Activated naive CD4-positive, alpha-beta T cell treated with anti-CD3 and anti-CD28 coated beads, Interleukin-2, amount 50 U/mL, for 24 hours (primary cell): Measurements from ENCODE around the gene FBXO24.

Experiments
- H3K27ac Mint-ChIP-seq: one replicate; pipeline ENCODE4 v1.8.0; 2021; ENCODE audit warnings: mild to moderate bottlenecking, mixed read lengths
- H3K27me3 Mint-ChIP-seq: one replicate; pipeline ENCODE4 v1.8.0; 2021; ENCODE audit warnings: mixed read lengths
- H3K36me3 Mint-ChIP-seq: one replicate; pipeline ENCODE4 v1.8.0; 2021; ENCODE audit warnings: mixed read lengths
- H3K4me1 Mint-ChIP-seq: one replicate; pipeline ENCODE4 v1.8.0; 2021; ENCODE audit warnings: mixed read lengths
- H3K4me3 Mint-ChIP-seq: one replicate; pipeline ENCODE4 v1.8.0; 2021; ENCODE audit warnings: mild to moderate bottlenecking, mixed read lengths
- H3K9me3 Mint-ChIP-seq: one replicate; pipeline ENCODE4 v1.8.0; 2021; ENCODE audit warnings: mixed read lengths

Gene FBXO24

DNA sequence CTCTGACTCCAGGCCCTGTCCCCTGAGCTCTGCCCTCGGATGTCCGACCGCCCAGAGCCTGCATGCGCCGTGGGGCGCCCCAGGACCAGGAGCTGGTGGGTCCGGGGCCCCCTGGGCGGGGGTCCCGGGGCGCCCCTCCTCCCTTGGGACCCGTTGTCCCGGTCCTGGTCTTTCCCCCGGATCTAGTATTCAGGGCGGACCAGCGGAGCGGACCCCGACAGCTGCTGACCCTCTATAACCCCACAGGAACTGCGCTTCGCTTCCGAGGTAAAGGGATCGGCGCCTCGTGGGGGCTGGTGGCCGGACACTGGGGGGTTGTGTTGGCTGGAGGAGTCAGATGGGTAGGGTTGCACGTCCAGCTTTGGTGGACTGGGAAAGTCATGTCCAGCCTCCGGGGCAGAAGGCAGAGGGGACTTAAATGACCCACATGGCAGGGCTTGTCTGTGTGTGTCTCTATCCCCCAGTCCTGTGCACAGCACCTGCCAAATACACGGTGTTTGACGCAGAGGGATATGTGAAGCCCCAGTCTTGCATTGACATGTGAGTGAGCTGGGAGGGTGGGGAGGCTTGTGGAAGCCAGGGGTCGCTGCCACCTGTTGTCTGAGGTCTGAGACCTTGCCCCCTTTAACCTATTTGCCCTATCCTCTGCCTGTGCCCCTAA is 26.7 kb downstream of the FBXO24 start:
- Mint-ChIP-seq H3K4me1 (peaks cover 24% of the 10 kb centered on the region), H3K27ac (no peak overlapping the region), H3K36me3 (no peaks in the 10 kb centered on the region), H3K9me3 (no peaks in the 10 kb centered on the region), H3K4me3 (peak overlapping the region; percentile 84), H3K27me3 (no peaks in the 10 kb centered on the region)

- Mint-ChIP-seq H3K27ac (no peak overlapping the region), H3K4me1 (peaks cover 24% of the 10 kb centered on the region), H3K4me3 (peak overlapping the region; percentile 84), H3K27me3 (no peaks in the 10 kb centered on the region), H3K9me3 (no peaks in the 10 kb centered on the region), H3K36me3 (no peaks in the 10 kb centered on the region)
Observed at GRCh38 chr7:100613412-100614175, 27.5 kb downstream of the FBXO24 start.

GRCh38 chr7:100614308-100614861 is 28.3 kb downstream of the FBXO24 start:
- Mint-ChIP-seq H3K27me3 (no peaks in the 10 kb centered on the region), H3K36me3 (no peaks in the 10 kb centered on the region), H3K4me3 (no peak overlapping the region), H3K27ac (no peak overlapping the region), H3K9me3 (no peaks in the 10 kb centered on the region), H3K4me1 (peaks cover 24% of the 10 kb centered on the region)

DNA sequence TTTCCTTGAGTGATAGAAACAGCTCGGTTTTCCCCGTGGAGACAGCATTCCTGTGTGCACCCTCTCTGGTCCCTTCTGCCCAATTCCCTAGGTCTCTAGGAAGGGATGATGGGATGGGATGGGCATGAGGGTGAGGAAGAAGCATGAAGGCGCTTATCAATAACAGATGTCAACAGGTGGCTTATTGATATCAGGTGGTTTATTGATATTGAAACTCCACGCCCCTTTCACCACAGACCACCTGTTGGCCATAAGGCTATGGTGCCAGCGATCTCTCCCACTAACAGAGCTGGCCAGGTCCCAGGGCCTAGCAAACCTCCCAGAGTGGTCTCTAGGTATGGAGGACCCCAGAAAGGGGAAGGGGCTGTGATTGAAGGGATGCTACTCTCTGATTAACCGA is 34.1 kb downstream of the FBXO24 start:
- Mint-ChIP-seq H3K4me3 (no peak overlapping the region), H3K27ac (no peak overlapping the region), H3K36me3 (no peaks in the 10 kb centered on the region), H3K9me3 (no peaks in the 10 kb centered on the region), H3K27me3 (no peaks in the 10 kb centered on the region), H3K4me1 (peaks cover 7% of the 10 kb centered on the region)

GRCh38 chr7:100620804-100621203 is 34.7 kb downstream of the FBXO24 start:
- H3K36me3 Mint-ChIP-seq = no peaks in the 10 kb centered on the region
- H3K4me1 Mint-ChIP-seq = peaks cover 8% of the 10 kb centered on the region
- no peaks in the 10 kb centered on the region for H3K9me3 Mint-ChIP-seq
- H3K4me3 Mint-ChIP-seq = no peak overlapping the region
- H3K27ac Mint-ChIP-seq = no peak overlapping the region
- no peaks in the 10 kb centered on the region for H3K27me3 Mint-ChIP-seq

DNA sequence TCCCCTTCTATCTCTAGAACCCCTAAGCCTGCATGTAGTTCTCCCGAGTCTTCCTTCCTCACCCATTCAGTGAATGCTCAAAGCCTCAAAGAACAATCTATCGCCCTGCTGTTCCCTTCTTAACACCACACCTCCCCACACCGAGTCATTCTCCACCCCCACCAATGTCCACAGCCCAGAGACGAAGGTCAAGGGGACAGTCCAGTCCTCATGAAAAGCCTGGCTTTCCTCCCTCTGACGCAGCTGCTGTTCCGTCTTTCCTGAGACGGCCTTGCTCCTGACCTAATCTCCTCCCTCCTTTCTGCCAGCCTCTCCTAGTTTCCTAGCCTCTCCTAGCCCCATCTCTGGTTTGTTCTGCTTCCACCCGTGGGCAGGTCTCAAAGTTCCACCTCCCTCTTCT is 35.4 kb downstream of the FBXO24 start:
- H3K27me3 Mint-ChIP-seq = no peaks in the 10 kb centered on the region
- H3K27ac Mint-ChIP-seq = no peak overlapping the region
- H3K4me1 Mint-ChIP-seq = peaks cover 8% of the 10 kb centered on the region
- no peaks in the 10 kb centered on the region for H3K36me3 Mint-ChIP-seq
- H3K9me3 Mint-ChIP-seq = no peaks in the 10 kb centered on the region
- no peak overlapping the region for H3K4me3 Mint-ChIP-seq

DNA sequence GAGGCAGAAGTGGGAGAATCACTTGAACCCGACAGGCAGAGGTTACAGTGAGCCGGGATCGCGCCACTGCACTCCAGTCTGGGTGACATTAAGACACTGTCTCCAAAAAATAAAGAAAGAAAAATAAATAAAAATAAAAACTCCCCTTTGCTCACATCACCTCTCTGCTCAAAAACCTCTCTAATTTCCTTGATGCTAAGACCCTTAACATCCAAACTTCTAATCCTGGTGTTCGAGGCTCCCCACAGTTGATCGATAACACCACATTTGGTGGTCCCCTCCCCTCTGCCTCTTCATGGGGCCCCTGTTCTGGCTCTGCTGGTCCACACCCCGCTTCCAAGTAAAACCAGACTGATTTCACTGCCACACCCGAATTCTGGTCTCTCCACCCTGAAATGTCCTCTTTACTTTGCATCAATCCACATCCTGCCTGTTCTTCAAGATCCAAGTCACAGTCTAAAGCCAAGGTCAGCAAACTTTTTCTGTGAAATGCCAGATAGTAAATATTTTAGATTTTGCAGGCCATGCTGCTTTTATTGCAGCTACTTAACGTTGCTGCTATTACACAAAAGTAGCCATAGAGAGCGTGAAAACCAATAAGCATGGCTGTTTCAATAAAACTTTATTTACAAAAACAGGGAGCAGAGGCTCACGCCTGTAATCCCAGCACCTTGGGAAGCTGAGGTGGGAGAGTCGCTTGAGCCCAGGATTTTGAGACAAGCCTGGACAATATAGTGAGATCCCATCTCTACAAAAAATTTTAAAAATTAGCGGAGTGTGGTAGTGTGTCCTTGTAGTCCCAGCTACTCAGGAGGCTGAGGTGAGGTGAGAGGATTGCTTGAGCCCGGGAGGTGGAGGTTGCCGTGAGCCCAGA is 38.1 kb downstream of the FBXO24 start:
- no peaks in the 10 kb centered on the region for H3K36me3 Mint-ChIP-seq
- peaks cover 21% of the 10 kb centered on the region for H3K4me1 Mint-ChIP-seq
- H3K9me3 Mint-ChIP-seq = no peaks in the 10 kb centered on the region
- H3K27me3 Mint-ChIP-seq = no peaks in the 10 kb centered on the region
- no peak overlapping the region for H3K4me3 Mint-ChIP-seq
- peak overlapping the region; percentile 47 for H3K27ac Mint-ChIP-seq

DNA sequence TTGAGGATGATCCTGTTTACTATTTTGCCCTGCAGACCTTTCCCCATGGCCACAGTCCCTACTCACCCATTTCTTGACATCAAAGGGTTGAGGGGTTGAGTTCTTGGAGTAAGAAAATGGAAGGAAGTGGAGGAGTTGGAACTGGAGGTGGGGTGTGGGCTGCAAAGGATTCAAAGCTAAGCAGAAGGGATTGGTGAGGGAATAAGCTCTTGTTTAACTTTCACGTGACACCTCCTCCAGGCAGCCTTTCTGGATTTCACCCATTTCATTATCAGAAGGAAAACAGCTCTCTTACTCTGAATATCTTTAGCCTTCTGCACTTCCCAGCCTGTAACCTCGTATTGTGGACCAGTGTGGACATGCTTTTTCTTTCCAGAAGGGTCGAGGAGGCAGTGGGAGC is 39.9 kb downstream of the FBXO24 start:
- Mint-ChIP-seq H3K27ac (peak overlapping the region; percentile 55), H3K4me1 (peaks cover 27% of the 10 kb centered on the region), H3K36me3 (no peaks in the 10 kb centered on the region), H3K27me3 (no peaks in the 10 kb centered on the region), H3K9me3 (no peaks in the 10 kb centered on the region), H3K4me3 (peak overlapping the region; percentile 75)

DNA sequence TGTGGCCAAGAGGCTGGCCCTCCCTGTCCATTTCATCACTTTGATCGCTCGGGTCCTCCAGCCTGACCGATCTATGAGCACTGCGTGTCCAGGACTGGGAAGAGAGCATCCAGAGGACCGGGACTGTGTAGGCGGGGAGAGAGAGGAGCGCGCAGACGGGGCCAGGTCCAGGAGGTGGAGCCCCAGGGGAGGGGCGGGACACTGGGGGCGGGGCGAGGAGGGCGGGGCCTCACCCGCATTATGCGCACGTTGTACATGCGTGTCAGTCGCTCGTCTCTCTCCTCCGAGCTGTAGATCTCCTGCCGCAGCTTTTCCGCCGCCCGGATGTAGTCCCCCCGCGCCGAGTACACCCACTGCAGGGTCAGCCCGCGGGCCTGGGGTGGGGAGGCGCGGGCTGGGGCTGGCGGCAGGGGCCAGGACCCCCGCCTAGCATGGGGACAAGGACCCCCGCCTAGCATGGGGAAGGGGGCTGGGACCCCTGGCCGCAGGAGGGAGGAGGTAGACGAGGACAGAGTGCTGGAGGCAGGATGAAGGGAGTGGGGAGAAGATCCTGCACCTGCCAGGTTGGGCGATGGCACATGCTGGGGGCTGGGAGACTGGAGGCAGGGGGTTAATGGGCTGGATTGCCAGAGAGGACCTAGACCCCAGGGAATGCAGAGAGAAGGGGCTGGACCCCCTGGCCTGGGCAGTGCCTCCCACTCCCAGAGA is 40.6 kb downstream of the FBXO24 start:
- Mint-ChIP-seq H3K9me3 (no peaks in the 10 kb centered on the region), H3K27ac (peak overlapping the region; percentile 79), H3K36me3 (no peaks in the 10 kb centered on the region), H3K4me1 (peaks cover 27% of the 10 kb centered on the region), H3K27me3 (no peaks in the 10 kb centered on the region), H3K4me3 (peak overlapping the region; percentile 75)

GRCh38 chr7:100627238-100627549 is 41.1 kb downstream of the FBXO24 start:
- H3K9me3 Mint-ChIP-seq = no peaks in the 10 kb centered on the region
- peaks cover 29% of the 10 kb centered on the region for H3K4me1 Mint-ChIP-seq
- H3K4me3 Mint-ChIP-seq = peak overlapping the region; percentile 75

GRCh38 chr7:100629117-100629716 is 43.1 kb downstream of the FBXO24 start:
- no peaks in the 10 kb centered on the region for H3K36me3 Mint-ChIP-seq
- no peaks in the 10 kb centered on the region for H3K27me3 Mint-ChIP-seq
- peaks cover 39% of the 10 kb centered on the region for H3K4me1 Mint-ChIP-seq
- no peak overlapping the region for H3K4me3 Mint-ChIP-seq
- H3K27ac Mint-ChIP-seq = no peak overlapping the region
- no peaks in the 10 kb centered on the region for H3K9me3 Mint-ChIP-seq

More at GRCh38 chr7:100627238-100627549, 41.1 kb downstream of the FBXO24 start:
- Mint-ChIP-seq H3K27ac (no peak overlapping the region), H3K36me3 (no peaks in the 10 kb centered on the region), H3K27me3 (no peaks in the 10 kb centered on the region)

GRCh38 chr7:100630066-100630465 is 43.9 kb downstream of the FBXO24 start:
- H3K27ac Mint-ChIP-seq = peak overlapping the region; percentile 30
- peaks cover 37% of the 10 kb centered on the region for H3K4me1 Mint-ChIP-seq
- H3K27me3 Mint-ChIP-seq = no peaks in the 10 kb centered on the region
- no peaks in the 10 kb centered on the region for H3K36me3 Mint-ChIP-seq
- no peak overlapping the region for H3K4me3 Mint-ChIP-seq
- H3K9me3 Mint-ChIP-seq = no peaks in the 10 kb centered on the region

GRCh38 chr7:100632951-100633717 is 47.0 kb downstream of the FBXO24 start:
- no peaks in the 10 kb centered on the region for H3K36me3 Mint-ChIP-seq
- H3K4me1 Mint-ChIP-seq = peaks cover 27% of the 10 kb centered on the region
- peak overlapping the region; percentile 89 for H3K4me3 Mint-ChIP-seq
- H3K27me3 Mint-ChIP-seq = no peaks in the 10 kb centered on the region
- H3K9me3 Mint-ChIP-seq = no peaks in the 10 kb centered on the region
- peak overlapping the region; percentile 90 for H3K27ac Mint-ChIP-seq

DNA sequence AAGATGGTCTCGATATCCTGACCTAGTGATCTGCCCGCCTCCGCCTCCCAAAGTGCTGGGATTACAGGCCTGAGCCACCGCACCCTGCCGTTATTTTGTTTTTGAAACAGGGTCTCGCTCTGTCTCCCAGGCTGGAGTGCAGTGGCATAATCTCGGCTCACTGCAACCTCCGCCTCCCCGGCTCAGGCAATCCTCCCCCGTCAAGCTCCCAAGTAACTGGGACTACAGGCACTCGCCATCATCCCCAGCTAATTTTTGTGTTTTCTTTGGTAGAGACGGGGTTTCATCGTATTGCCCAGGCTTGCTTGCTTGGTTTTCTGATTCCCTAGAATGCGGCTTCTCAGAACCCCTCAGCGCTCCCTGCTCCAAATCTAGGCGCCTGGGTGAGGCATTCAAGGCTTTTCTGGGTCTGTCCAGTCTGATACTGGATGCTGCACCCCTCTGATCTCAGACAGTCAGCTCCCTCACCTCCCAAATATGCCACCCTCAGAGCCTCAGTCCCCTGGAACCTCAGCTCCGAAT is 53.9 kb downstream of the FBXO24 start:
- Mint-ChIP-seq H3K27ac (no peak overlapping the region), H3K4me1 (no peaks in the 10 kb centered on the region), H3K9me3 (no peaks in the 10 kb centered on the region), H3K27me3 (no peaks in the 10 kb centered on the region), H3K36me3 (no peaks in the 10 kb centered on the region), H3K4me3 (no peak overlapping the region)
